Stimulated activated CD8-positive, alpha-beta memory T cell treated with anti-CD3 and anti-CD28 coated beads, Interleukin-7, amount 100 ng/mL, for 4 hours (primary cell): ENCODE results near the gene KRTAP9-3.
"Not testable (repeated sequence)": the region's sequence is repeated elsewhere in the genome, so short reads cannot be mapped to it uniquely, and the experiment has no call there.

ENCODE experiments used
- DNase-seq, 2 donors: peaks; one replicate each; pipeline ENCODE4 v3.0.0-alpha.2; 2020; ENCODE audit warnings: low read depth in 2 of 2

KRTAP9-3 gene, protein sequence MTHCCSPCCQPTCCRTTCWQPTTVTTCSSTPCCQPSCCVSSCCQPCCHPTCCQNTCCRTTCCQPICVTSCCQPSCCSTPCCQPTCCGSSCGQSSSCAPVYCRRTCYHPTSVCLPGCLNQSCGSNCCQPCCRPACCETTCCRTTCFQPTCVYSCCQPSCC

DNA sequence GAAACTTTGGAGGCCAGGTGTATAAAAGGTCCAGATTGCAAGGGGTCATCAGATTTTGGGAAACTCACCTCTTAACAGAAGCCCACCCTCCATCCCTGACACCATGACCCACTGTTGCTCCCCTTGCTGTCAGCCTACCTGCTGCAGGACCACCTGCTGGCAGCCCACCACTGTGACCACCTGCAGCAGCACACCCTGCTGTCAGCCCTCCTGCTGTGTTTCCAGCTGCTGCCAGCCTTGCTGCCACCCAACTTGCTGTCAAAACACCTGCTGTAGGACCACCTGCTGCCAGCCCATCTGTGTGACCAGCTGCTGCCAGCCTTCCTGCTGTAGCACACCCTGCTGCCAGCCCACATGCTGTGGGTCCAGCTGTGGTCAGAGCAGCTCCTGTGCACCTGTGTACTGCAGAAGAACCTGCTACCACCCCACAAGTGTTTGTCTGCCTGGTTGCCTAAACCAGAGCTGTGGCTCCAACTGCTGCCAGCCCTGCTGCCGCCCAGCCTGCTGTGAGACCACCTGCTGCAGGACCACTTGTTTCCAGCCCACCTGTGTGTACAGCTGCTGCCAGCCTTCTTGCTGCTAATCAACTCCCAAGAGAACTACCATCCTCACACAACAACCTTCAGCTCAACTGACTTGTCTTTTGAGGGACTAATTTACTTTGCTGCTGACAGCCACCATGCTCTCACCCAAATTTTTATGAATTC is at the start of gene KRTAP9-3:
TSS of gene KRTAP9-3 (plus strand) at position 51 of the 707 bp plus-strand sequence. CDS start at position 104, 53 bp downstream.
- DNase-seq = not testable (repeated sequence)

DNA sequence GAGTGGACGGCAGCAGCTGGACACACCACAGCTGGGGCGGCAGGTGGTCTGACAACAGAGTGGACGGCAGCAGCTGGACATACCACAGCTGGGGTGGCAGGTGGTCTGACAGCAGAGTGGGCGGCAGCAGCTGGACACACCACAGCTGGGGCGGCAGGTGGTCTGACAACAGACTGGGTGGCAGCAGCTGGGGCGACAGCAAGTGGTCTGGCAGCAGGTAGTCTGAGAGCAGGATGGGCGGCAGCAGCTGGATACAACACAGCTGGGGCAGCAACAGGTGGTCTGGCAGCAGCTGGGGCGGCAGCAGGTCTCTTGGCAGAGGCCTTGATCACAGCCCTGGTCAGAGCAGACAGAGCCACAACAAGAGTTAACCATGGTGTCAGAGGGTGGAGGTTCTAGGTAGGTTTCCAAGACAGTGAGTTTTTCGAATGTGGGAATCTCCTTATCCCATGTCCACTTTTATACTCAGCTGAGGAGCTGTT is 47.7 kb upstream of the KRTAP9-3 start, which contains the start of gene KRTAP4-1:
TSS of gene KRTAP4-1 (minus strand) at position 432 of the 482 bp plus-strand sequence. CDS start at position 375, 57 bp downstream.
- DNase-seq = no peak

DNA sequence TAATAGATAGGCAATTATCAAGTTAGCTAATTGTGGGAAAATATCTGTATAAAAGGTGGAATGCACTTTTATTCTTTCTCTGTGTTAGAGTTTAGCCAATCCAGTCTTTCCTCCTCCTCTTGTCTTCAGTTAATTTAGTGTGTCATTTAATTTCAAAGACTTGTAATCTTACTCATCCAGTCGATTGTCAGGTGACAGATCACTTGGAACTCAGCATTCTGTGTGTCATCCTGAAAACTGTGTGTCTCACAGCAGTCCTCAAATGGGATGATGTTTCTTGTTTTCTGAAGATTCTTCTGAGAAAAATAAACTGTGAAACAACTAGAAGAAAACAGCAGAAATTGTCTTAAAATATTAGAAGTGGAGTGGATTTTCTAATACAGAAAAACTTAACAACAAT is 47.2 kb upstream of the KRTAP9-3 start:
- no peak for DNase-seq

DNA sequence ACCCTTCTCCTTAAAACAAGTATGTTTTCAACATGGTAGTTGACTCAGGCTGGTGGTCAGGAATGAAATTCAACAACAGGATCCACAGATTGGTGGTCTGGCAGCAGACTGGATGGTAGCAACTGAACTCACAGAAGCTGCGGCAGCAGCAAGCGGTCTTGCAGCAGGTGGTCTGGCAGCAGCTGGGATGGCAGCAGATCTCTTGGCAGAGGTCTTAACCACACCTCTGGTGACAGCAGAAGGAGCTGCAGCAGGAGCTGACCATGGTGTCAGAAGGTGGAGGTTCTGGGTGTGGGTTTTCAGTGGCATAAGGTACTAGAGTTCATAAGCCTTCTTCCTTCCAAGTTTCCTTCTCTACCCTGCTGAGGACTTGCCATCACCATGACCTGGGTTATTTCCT is 45.4 kb upstream of the KRTAP9-3 start:
- no peak for DNase-seq

DNA sequence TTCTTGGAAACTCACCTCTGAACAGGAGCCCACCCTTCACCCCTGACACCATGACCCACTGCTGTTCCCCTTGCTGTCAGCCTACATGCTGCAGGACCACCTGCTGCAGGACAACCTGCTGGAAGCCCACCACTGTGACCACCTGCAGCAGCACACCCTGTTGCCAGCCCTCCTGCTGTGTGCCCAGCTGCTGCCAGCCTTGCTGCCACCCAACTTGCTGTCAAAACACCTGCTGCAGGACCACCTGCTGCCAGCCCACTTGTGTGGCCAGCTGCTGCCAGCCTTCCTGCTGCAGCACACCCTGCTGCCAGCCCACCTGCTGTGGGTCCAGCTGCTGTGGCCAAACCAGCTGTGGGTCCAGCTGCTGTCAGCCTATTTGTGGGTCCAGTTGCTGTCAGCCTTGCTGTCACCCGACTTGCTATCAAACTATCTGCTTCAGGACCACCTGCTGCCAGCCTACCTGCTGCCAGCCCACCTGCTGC is 42.4 kb upstream of the KRTAP9-3 start, which contains the start of gene KRTAP9-1:
TSS of gene KRTAP9-1 (plus strand) at position 51 of the 482 bp plus-strand sequence. CDS start at position 51, 0 bp downstream.
- not testable (repeated sequence) for DNase-seq

DNA sequence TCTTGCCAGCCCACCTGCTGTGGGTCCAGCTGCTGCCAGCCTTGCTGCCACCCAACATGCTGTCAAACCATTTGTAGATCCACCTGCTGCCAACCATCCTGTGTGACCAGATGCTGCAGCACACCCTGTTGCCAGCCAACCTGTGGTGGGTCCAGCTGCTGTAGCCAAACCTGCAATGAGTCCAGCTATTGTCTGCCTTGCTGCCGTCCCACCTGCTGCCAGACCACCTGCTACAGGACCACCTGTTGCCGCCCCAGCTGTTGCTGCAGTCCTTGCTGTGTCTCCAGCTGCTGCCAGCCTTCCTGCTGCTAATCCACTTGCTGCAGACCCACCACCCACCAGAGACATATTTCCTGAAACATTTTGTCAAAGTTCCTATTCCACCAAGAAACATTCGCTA is 41.9 kb upstream of the KRTAP9-3 start:
- no peak for DNase-seq

DNA sequence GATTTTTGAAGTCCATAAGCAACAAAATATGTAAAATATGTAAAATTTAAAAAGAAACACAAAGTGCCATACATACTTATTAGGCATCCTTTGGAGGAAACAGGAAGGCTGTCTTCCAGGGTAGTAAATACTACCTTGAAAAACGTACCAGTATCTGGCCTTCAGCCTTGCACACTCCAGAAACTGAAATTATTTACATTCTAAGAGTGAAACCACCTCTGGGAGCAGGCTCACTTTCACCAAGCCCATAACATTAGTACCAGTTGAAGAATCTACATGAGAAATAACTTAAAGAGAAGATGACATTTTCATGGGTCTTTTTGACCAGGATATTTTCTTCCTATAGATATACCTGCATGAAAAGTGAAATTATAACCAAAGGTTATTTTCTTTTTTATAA is 36.2 kb upstream of the KRTAP9-3 start:
- no peak for DNase-seq

DNA sequence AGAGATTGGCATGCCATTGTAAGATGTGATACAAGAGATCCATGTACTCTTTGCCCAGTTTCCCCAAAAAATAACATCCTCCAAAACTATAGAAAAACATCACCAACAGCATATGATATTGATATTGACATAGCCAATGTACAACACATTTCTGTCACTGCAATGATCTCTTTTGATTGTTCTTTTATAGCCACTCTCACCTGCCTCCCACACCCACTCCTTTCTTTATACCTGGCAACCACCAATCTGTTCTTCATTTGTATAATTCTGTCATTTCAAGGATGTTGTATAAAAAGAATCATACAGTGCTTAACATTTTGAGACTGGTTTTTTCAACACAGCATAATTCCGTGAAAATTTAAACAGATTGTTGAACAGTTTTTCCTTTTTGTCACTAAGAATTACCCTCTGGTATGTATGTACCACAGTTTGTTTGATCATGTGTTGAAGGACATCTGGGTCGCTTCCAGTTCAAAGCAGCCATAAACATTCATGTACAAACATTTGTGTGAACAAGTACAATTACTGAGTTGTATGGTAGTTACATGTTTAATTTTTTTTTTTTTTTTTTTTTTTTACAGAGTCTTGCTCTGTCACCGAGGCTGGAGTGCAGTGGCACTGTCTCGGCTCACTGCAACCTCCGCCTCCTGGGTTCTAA is 32.7 kb upstream of the KRTAP9-3 start:
- no peak for DNase-seq

DNA sequence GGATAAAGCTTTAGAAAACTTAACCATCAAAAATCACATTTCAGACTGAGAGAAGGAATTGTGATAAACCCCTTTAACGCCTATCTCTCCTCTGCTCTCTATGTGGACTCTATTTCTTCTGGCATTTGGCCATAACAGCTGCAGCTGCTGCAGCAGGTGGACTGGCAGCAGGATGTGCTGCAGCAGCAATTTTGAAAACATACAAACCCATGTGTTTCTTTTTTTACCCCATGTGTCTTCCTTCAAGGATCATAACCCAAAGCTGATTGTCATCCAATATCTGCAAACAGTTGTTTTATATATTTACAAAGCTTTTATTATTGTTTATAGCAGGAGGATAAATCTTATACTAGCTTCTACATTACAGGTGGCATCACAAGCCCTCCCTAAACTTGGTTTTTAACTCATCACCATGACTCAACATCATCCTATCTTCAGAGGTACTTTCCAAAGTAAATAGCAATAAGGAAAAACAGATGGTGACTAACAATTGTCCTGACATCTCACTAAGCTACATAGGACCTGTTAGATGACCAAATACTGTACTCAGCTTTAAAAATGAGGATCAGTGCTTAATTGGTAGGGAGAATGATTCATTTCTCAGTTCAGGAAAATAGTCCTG is 20.3 kb upstream of the KRTAP9-3 start:
- no peak for DNase-seq

DNA sequence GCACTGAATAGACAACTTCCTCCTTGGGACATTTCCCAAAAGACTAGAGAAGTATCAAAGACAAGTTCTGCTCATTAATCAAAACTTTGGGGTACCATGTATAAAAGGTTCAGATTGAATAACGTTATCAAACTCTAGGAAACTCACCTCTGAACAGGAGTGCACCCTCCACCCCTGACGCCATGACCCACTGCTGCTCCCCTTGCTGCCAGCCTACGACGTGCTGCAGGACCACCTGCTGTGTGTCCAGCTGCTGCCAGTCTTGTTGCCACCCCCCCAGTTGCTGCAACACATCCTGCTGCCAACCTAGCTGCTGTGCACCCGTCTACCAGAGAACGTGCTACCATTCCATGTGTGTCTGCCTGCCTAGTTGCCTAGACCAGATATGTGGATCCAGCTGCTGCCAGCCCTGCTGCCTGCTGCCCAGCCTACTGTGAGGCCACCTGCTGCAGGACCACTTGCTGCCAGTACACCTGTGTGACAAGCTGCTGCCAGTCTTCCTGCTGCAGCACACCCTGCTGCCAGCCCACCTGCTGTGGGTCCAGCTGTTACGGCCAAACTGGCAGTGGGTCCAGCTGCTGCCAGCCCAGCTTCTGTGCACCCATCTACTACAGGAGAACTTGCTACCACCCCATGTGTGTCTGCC is 19.6 kb upstream of the KRTAP9-3 start:
- DNase-seq = no peak

DNA sequence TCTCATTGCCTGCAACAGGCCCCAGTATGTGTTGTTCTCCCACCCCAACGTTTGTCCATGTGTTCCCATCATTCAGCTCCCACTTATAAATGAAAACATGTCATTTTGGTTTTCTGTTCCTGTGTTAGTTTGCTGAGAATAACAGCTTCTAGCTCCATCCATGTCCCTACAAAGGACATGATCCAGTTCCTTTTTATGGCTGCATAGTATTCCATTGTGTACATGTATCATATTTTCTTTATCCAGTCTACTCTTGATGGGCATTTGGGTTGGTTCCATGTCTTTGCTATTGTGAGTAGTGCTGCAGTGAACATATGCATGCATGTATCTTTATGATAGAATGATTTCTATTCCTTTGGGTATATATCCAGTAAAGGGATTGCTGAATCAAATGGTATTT is 16.6 kb upstream of the KRTAP9-3 start:
- DNase-seq = no peak

DNA sequence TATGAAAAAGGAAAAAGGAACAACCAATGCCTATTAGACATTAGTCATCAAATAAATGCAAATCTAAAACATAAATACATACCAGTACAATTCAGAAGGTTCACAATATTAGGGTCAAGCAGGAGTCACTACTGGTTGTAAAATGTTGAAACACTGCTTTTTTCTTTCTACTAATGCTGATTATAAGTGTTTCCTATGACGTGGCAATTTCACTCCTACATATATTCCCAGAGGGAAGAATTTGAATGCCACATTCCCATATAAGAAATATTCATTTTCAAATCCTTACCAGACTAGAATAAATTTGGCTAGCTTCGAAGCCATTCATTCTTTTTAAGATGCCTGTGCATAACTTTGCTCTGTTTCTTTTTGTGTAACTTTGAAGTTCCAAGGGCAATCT is 8.4 kb upstream of the KRTAP9-3 start:
- no peak for DNase-seq

DNA sequence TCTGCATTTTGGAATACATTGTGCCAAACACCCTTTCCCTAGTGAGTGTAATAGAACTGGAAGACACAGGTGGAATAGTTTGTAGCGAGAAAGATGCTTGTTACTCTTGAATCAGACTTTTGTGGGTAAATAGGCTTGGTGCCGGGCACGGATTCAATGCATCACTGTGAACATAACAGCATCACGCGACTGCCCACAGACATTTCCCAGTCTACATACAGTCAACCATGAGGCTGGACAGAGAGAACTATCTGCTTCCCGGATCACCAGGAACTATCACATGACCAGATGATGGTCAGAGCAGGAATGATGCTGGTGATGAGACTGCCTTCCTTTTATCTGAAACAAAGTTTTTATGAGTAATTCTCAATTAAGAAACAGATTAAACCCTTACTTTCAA is 6.2 kb upstream of the KRTAP9-3 start:
- no peak for DNase-seq

DNA sequence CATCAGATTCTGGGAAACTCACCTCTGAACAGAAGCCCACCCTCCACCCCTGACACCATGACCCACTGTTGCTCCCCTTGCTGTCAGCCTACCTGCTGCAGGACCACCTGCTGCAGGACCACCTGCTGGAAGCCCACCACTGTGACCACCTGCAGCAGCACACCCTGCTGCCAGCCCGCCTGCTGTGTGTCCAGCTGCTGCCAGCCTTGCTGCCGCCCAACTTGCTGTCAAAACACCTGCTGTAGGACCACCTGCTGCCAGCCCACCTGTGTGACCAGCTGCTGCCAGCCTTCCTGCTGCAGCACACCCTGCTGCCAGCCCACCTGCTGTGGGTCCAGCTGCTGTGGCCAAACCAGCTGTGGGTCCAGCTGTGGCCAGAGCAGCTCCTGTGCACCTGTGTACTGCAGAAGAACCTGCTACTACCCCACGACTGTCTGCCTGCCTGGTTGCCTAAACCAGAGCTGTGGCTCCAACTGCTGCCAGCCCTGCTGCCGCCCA is 5.6 kb upstream of the KRTAP9-3 start, which contains the start of gene KRTAP9-2:
TSS of gene KRTAP9-2 (plus strand) at position 51 of the 498 bp plus-strand sequence. CDS start at position 58, 7 bp downstream.
- DNase-seq = not testable (repeated sequence)

DNA sequence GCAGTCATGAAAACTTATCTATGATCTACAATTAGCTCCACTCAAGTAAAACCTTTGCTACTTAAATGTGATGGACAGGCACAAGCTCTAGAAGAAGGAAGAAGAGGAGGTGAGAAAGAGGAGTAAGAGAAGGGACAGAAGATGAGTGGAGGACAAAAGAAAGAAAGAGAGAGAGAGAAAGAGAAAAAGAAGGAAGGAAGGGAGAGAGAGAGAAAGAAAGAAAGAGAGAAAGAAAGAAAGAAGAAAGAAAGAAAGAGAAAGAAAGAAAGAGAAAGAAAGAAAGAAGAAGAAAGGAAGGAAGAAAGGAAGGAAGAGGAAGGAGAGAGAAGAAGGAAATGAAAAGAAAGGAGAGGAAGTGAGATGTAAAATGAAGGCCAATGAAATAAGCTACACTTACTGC is 2.2 kb upstream of the KRTAP9-3 start:
- DNase-seq = no peak

DNA sequence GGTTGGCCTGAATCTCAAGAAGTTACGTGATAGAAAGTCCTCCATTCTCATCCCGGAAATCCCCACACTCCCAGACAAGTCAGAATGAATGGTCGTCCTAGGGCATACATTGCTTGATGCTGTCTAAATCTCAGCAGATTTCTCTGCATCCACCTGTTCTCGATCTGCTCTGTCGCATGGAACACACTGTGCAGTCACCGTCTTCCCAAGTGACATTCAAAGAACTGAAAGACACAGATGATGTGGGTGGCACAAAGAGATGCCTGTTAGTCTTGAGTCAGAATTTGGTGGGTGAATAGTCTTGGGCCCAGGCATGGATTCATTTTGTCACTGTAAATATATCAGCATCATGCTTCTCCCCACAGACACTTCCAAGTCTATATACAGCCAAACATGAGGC is 518 bp upstream of the KRTAP9-3 start:
- DNase-seq = no peak

DNA sequence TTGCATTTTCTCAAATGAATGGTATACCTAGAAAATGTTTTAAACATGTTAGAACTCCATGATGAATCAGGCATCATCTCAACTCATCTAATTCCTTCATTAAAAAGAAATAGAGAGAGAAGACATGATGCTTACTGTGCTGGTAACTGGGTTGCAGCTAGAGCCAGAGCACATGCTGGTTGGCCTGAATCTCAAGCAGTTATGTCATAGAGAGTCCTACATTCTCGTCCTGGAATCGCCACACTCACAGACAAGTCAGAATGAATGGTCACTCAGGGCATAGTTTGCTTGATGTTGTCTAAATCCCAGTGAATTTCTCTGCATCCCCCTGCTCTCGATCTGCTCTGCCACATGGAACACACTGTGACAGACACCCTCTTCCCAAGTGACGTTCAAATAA is 4.9 kb downstream of the KRTAP9-3 start:
- not testable (repeated sequence) for DNase-seq

DNA sequence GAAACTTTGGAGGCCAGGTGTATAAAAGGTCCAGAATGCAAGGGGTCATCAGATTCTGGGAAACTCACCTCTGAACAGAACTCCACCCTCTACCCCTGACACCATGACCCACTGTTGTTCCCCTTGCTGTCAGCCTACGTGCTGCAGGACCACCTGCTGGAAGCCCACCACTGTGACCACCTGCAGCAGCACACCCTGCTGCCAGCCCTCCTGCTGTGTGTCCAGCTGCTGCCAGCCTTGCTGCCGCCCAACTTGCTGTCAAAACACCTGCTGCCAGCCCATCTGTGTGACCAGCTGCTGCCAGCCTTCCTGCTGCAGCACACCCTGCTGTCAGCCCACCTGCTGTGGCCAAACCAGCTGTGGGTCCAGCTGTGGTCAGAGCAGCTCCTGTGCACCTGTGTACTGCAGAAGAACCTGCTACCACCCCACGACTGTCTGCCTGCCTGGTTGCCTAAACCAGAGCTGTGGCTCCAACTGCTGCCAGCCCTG is 5.7 kb downstream of the KRTAP9-3 start, which contains the start of gene KRTAP9-8:
TSS of gene KRTAP9-8 (plus strand) at position 51 of the 489 bp plus-strand sequence. CDS start at position 104, 53 bp downstream.
- not testable (repeated sequence) for DNase-seq

DNA sequence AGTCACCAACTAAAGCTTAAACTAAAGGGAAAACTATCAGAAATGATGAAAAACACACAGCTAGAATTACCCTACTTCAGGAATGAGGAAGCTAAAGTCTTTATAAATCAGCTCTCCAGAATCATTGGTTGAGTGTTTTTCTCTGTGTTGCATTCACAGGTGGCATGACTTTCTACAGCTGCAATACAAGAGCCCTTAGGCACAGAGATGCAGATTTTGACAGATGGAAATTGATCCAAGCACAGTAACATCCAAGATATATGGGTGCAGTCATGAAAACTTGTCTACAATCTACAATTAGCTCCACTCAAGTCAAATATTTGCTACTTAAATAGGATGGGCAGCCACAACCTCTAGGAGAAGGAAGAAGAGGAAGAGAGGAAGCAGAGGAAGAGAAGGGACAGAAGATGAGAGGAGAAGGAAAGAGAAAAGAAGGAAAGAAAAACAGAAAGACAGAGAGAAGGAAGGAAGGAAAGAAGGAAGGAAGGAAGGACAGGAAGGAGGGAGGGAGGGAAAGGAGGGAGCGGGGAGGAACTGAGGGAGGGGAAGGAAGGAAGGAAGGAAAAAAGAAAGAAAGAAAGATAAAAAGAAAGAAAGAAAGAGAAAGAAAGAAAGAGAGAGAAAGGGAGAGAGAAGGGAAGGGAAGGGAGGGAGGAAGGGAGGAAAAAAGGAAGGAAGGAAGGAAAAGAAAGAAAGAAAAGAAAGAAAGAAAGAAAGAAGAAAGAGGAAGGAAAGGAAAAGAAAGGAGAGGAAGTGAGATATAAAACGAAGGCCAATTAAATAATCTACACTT is 14.9 kb downstream of the KRTAP9-3 start:
- not testable (repeated sequence) for DNase-seq
